H54 (cell line): ENCODE data around the gene P3R3URF.

ENCODE experiments used
- DNase-seq: peaks from one replicate; pipeline ENCODE4 v3.0.0; 2011; ENCODE audit warnings: low spot score, mixed read lengths; ENCODE audit not compliant: insufficient read length
- FAIRE-seq: peaks from 3 replicates; lab custom pipeline; 2011; peaks lifted over from hg19 to GRCh38; lab: Jason Lieb, UNC
- POLR2A ChIP-seq: IDR thresholded peaks from 2 replicates; pipeline ENCODE4 v1.6.1; 2011; ENCODE audit warnings: low read depth, mild to moderate bottlenecking, low read length

The P3R3URF gene

GRCh38 chr1:46188295-46189030 lies 12.2 kb upstream of the P3R3URF start:
- DNase-seq (no peak), FAIRE-seq (no peak)

GRCh38 chr1:46187106-46187869 lies 11.0 kb upstream of the P3R3URF start:
- FAIRE-seq (no peak), DNase-seq (no peak)
- no peak for TF ChIP-seq POLR2A

More at GRCh38 chr1:46188295-46189030, 12.2 kb upstream of the P3R3URF start:
- TF ChIP-seq POLR2A: no peak

GRCh38 chr1:46186076-46186475 lies 9.8 kb upstream of the P3R3URF start:
- DNase-seq (no peak), FAIRE-seq (no peak)
- TF ChIP-seq POLR2A: no peak

GRCh38 chr1:46184920-46185658 lies 8.8 kb upstream of the P3R3URF start:
- DNase-seq (no peak), FAIRE-seq (no peak)
- no peak for TF ChIP-seq POLR2A

GRCh38 chr1:46183926-46184557 lies 7.8 kb upstream of the P3R3URF start:
- DNase-seq (no peak), FAIRE-seq (no peak)
- TF ChIP-seq POLR2A: no peak

GRCh38 chr1:46183079-46183847 lies 7.0 kb upstream of the P3R3URF start:
- DNase-seq: peak; percentile 93
- no peak for TF ChIP-seq POLR2A
- FAIRE-seq: peak; percentile 96

- no peak for TF ChIP-seq POLR2A
- DNase-seq (no peak), FAIRE-seq (no peak)
Measured at GRCh38 chr1:46181343-46182260, 5.3 kb upstream of the P3R3URF start.

GRCh38 chr1:46180082-46180616 lies 3.9 kb upstream of the P3R3URF start:
- DNase-seq (no peak), FAIRE-seq (no peak)
- no peak for TF ChIP-seq POLR2A

- no peak for FAIRE-seq
- no peak for TF ChIP-seq POLR2A
Measured at GRCh38 chr1:46179138-46180081, 3.1 kb upstream of the P3R3URF start.

GRCh38 chr1:46175243-46175642 lies 1.0 kb downstream of the P3R3URF start:
- DNase-seq (no peak), FAIRE-seq (no peak)

More at GRCh38 chr1:46179138-46180081, 3.1 kb upstream of the P3R3URF start:
- peak; percentile 84 for DNase-seq

More at GRCh38 chr1:46175243-46175642, 1.0 kb downstream of the P3R3URF start:
- no peak for TF ChIP-seq POLR2A
